ENCODE results near the gene SCRN3.
"Not testable (repeated sequence)": the region's sequence is repeated elsewhere in the genome, so short reads cannot be mapped to it uniquely, and the experiment has no call there.

- not testable (repeated sequence) for TF ChIP-seq CTCF (conservative IDR thresholded peaks at IDR 0.05); ZFX (IDR thresholded peaks at IDR 0.05)
Observed at GRCh38 chr2:174390303-174390702, 5.2 kb upstream of the SCRN3 start.
